Activated naive CD8-positive, alpha-beta T cell treated with anti-CD3 and anti-CD28 coated beads, Interleukin-2, amount 50 U/mL, for 24 hours (primary cell): ENCODE data around the gene CDKL4.

Experiments
- ATAC-seq: fragments of 150-1000 bp; cut with Tn5 transposase; one replicate; pipeline ENCODE4 v1.10.0; 2021
- DNase-seq: peaks from one replicate; pipeline ENCODE4 v3.0.0; 2021
- H3K27ac Mint-ChIP-seq: one replicate; pipeline ENCODE4 v1.8.0; 2021; ENCODE audit warnings: mild to moderate bottlenecking, mixed read lengths
- H3K27me3 Mint-ChIP-seq: one replicate; pipeline ENCODE4 v1.8.0; 2021; ENCODE audit warnings: mixed read lengths
- H3K36me3 Mint-ChIP-seq: one replicate; pipeline ENCODE4 v1.8.0; 2021; ENCODE audit warnings: low read depth, mixed read lengths
- H3K4me1 Mint-ChIP-seq: one replicate; pipeline ENCODE4 v1.8.0; 2021; ENCODE audit warnings: mixed read lengths
- H3K4me3 Mint-ChIP-seq: one replicate; pipeline ENCODE4 v1.8.0; 2021; ENCODE audit warnings: mild to moderate bottlenecking, moderate library complexity, mixed read lengths
- H3K9me3 Mint-ChIP-seq: one replicate; pipeline ENCODE4 v1.8.0; 2021; ENCODE audit warnings: mixed read lengths

Gene CDKL4

GRCh38 chr2:39243469-39244123, at the start of gene CDKL4:
Gene CDKL4 (minus strand): TSS chr2:39243970.
- DNase-seq (no peak), ATAC-seq (peak; percentile 36)
- Mint-ChIP-seq H3K9me3 (no peaks in the 10 kb centered on the region), H3K27me3 (no peaks in the 10 kb centered on the region), H3K27ac (peak within 1 kb of the TSS; percentile 54), H3K36me3 (peaks cover under 1% of the 10 kb centered on the region), H3K4me1 (peaks cover 11% of the 10 kb centered on the region), H3K4me3 (peak within 1 kb of the TSS; percentile 79)

- H3K9me3 Mint-ChIP-seq = no peaks in the 10 kb centered on the region
- no peak for DNase-seq
- no peaks in the 10 kb centered on the region for H3K27me3 Mint-ChIP-seq
- H3K27ac Mint-ChIP-seq = no peak overlapping the region
- peaks cover 11% of the 10 kb centered on the region for H3K36me3 Mint-ChIP-seq
- H3K4me3 Mint-ChIP-seq = no peak overlapping the region
- no peak for ATAC-seq
- H3K4me1 Mint-ChIP-seq = no peaks in the 10 kb centered on the region
Measured at GRCh38 chr2:39290433-39290832, 46.7 kb upstream of the CDKL4 start.

GRCh38 chr2:39289609-39290008, 45.8 kb upstream of the CDKL4 start:
- no peaks in the 10 kb centered on the region for H3K9me3 Mint-ChIP-seq
- no peak overlapping the region for H3K27ac Mint-ChIP-seq
- no peaks in the 10 kb centered on the region for H3K27me3 Mint-ChIP-seq
- H3K4me3 Mint-ChIP-seq = no peak overlapping the region
- no peak for ATAC-seq
- DNase-seq = no peak
- no peaks in the 10 kb centered on the region for H3K4me1 Mint-ChIP-seq
- peaks cover 13% of the 10 kb centered on the region for H3K36me3 Mint-ChIP-seq

GRCh38 chr2:39283561-39283960, 39.8 kb upstream of the CDKL4 start:
- no peak for DNase-seq

GRCh38 chr2:39281391-39281790, 37.6 kb upstream of the CDKL4 start:
- Mint-ChIP-seq H3K36me3 (peaks cover 17% of the 10 kb centered on the region), H3K27me3 (no peaks in the 10 kb centered on the region), H3K9me3 (no peaks in the 10 kb centered on the region), H3K4me3 (no peak overlapping the region), H3K27ac (no peak overlapping the region), H3K4me1 (no peaks in the 10 kb centered on the region)
- no peak for DNase-seq
- ATAC-seq = no peak

More at GRCh38 chr2:39283561-39283960, 39.8 kb upstream of the CDKL4 start:
- H3K36me3 Mint-ChIP-seq = peaks cover 7% of the 10 kb centered on the region
- no peak overlapping the region for H3K4me3 Mint-ChIP-seq
- H3K27ac Mint-ChIP-seq = no peak overlapping the region
- no peak for ATAC-seq
- no peaks in the 10 kb centered on the region for H3K27me3 Mint-ChIP-seq
- H3K4me1 Mint-ChIP-seq = no peaks in the 10 kb centered on the region
- H3K9me3 Mint-ChIP-seq = no peaks in the 10 kb centered on the region

- H3K4me3 Mint-ChIP-seq = no peak overlapping the region
- H3K9me3 Mint-ChIP-seq = no peaks in the 10 kb centered on the region
Measured at GRCh38 chr2:39275016-39275415, 31.2 kb upstream of the CDKL4 start.

GRCh38 chr2:39269941-39270340, 26.2 kb upstream of the CDKL4 start:
- Mint-ChIP-seq H3K4me3 (no peak overlapping the region), H3K4me1 (peaks cover 15% of the 10 kb centered on the region), H3K36me3 (peaks cover 6% of the 10 kb centered on the region), H3K27me3 (no peaks in the 10 kb centered on the region), H3K9me3 (no peaks in the 10 kb centered on the region), H3K27ac (no peak overlapping the region)
- ATAC-seq (no peak), DNase-seq (no peak)

More at GRCh38 chr2:39275016-39275415, 31.2 kb upstream of the CDKL4 start:
- Mint-ChIP-seq H3K27ac (no peak overlapping the region), H3K27me3 (no peaks in the 10 kb centered on the region), H3K36me3 (peaks cover 23% of the 10 kb centered on the region), H3K4me1 (no peaks in the 10 kb centered on the region)
- DNase-seq = no peak
- ATAC-seq = no peak

- ATAC-seq (no peak), DNase-seq (no peak)
- Mint-ChIP-seq H3K4me1 (peaks cover 24% of the 10 kb centered on the region), H3K4me3 (no peak overlapping the region), H3K27me3 (no peaks in the 10 kb centered on the region), H3K9me3 (no peaks in the 10 kb centered on the region), H3K27ac (no peak overlapping the region), H3K36me3 (peaks cover 2% of the 10 kb centered on the region)
Measured at GRCh38 chr2:39266916-39267434, 23.2 kb upstream of the CDKL4 start.

GRCh38 chr2:39266139-39266805, 22.5 kb upstream of the CDKL4 start:
- ATAC-seq (peak; percentile 54), DNase-seq (no peak)
- no peaks in the 10 kb centered on the region for H3K27me3 Mint-ChIP-seq
- H3K4me1 Mint-ChIP-seq = peaks cover 24% of the 10 kb centered on the region
- peaks cover 2% of the 10 kb centered on the region for H3K36me3 Mint-ChIP-seq
- no peaks in the 10 kb centered on the region for H3K9me3 Mint-ChIP-seq
- H3K4me3 Mint-ChIP-seq = no peak overlapping the region
- H3K27ac Mint-ChIP-seq = peak overlapping the region; percentile 65

- no peak for ATAC-seq
- Mint-ChIP-seq H3K27ac (no peak overlapping the region), H3K9me3 (no peaks in the 10 kb centered on the region), H3K4me1 (peaks cover 24% of the 10 kb centered on the region), H3K27me3 (no peaks in the 10 kb centered on the region), H3K4me3 (no peak overlapping the region), H3K36me3 (peaks cover 6% of the 10 kb centered on the region)
- DNase-seq = no peak
Measured at GRCh38 chr2:39265315-39265714, 21.5 kb upstream of the CDKL4 start.

GRCh38 chr2:39264733-39265132, 21.0 kb upstream of the CDKL4 start:
- H3K4me3 Mint-ChIP-seq = no peak overlapping the region
- H3K27ac Mint-ChIP-seq = no peak overlapping the region
- no peaks in the 10 kb centered on the region for H3K27me3 Mint-ChIP-seq
- DNase-seq (no peak), ATAC-seq (no peak)
- H3K4me1 Mint-ChIP-seq = peaks cover 24% of the 10 kb centered on the region
- peaks cover 7% of the 10 kb centered on the region for H3K36me3 Mint-ChIP-seq
- H3K9me3 Mint-ChIP-seq = no peaks in the 10 kb centered on the region

GRCh38 chr2:39260087-39260486, 16.3 kb upstream of the CDKL4 start:
- DNase-seq (no peak), ATAC-seq (no peak)
- peaks cover 15% of the 10 kb centered on the region for H3K36me3 Mint-ChIP-seq
- no peak overlapping the region for H3K27ac Mint-ChIP-seq
- H3K9me3 Mint-ChIP-seq = no peaks in the 10 kb centered on the region
- H3K4me1 Mint-ChIP-seq = peaks cover 10% of the 10 kb centered on the region
- H3K4me3 Mint-ChIP-seq = no peak overlapping the region
- no peaks in the 10 kb centered on the region for H3K27me3 Mint-ChIP-seq

- Mint-ChIP-seq H3K27ac (no peak overlapping the region), H3K9me3 (peaks cover 4% of the 10 kb centered on the region), H3K36me3 (peaks cover 29% of the 10 kb centered on the region), H3K4me3 (no peak overlapping the region), H3K27me3 (no peaks in the 10 kb centered on the region), H3K4me1 (no peaks in the 10 kb centered on the region)
- ATAC-seq (no peak), DNase-seq (no peak)
Measured at GRCh38 chr2:39256040-39256439, 12.3 kb upstream of the CDKL4 start.

GRCh38 chr2:39252888-39253518, 9.2 kb upstream of the CDKL4 start:
- DNase-seq (no peak), ATAC-seq (no peak)
- Mint-ChIP-seq H3K36me3 (peaks cover 29% of the 10 kb centered on the region), H3K4me3 (no peak overlapping the region), H3K27ac (no peak overlapping the region), H3K9me3 (peaks cover 4% of the 10 kb centered on the region), H3K27me3 (no peaks in the 10 kb centered on the region), H3K4me1 (no peaks in the 10 kb centered on the region)

- no peak for ATAC-seq
- no peak overlapping the region for H3K4me3 Mint-ChIP-seq
- peaks cover 11% of the 10 kb centered on the region for H3K4me1 Mint-ChIP-seq
- H3K9me3 Mint-ChIP-seq = peaks cover 4% of the 10 kb centered on the region
- H3K27me3 Mint-ChIP-seq = no peaks in the 10 kb centered on the region
- peaks cover 16% of the 10 kb centered on the region for H3K36me3 Mint-ChIP-seq
- H3K27ac Mint-ChIP-seq = no peak overlapping the region
- DNase-seq = no peak
Measured at GRCh38 chr2:39247512-39248043, 3.8 kb upstream of the CDKL4 start.
